Lower lobe of right lung (tissue), 2 donors: Measurements from ENCODE around the gene HLA-G. TPM values are rescaled to one million over a fixed set of nuclear protein-coding genes. Genes with fewer than 3 reads are reported as not detected.

ENCODE experiments used
- ATAC-seq, 2 donors: fragments of 200-7000 bp; cut with Tn5 transposase; one replicate each; pipeline ENCODE4 v1.9.1; 2020 to 2022; ENCODE audit warnings: mild to moderate bottlenecking in 2 of 2, moderate library complexity in 2 of 2
- DNase-seq: peaks from one replicate; pipeline ENCODE4 v3.0.0-alpha.2; 2020
- H3K27ac ChIP-seq: fragments of 200-600 bp; one replicate; pipeline ENCODE4 v1.8.0; 2022
- H3K27me3 ChIP-seq: fragments of 200-600 bp; one replicate; pipeline ENCODE4 v1.8.0; 2022; ENCODE audit warnings: low read depth
- H3K36me3 ChIP-seq: fragments of 200-600 bp; one replicate; pipeline ENCODE4 v1.8.0; 2022; ENCODE audit warnings: mild to moderate bottlenecking
- H3K4me1 ChIP-seq: fragments of 200-600 bp; one replicate; pipeline ENCODE4 v1.8.0; 2022
- H3K4me3 ChIP-seq: fragments of 200-600 bp; one replicate; pipeline ENCODE4 v1.8.0; 2022; ENCODE audit warnings: mild to moderate bottlenecking
- H3K9me3 ChIP-seq: fragments of 200-600 bp; one replicate; pipeline ENCODE4 v1.8.0; 2022
- intact Hi-C: fragments of 100-400 bp; cut with DNase I; formaldehyde crosslinking; loops from one replicate; pipeline ENCODE4 v1.11.0; 2022
- total RNA-seq: library from RNA; stranded (reverse); fragmentation: NEBNext Ultra II Directional; extraction: Animal tissue kit (Norgen Biotek cat#: 25700); gene quantifications from one replicate; pipeline ENCODE4 v1.2.1, GENCODE V29; 2021
- TF ChIP-seq, protein P1 (sequence below): fragments of 200-600 bp; IDR thresholded peaks from one replicate; pipeline ENCODE4 v1.8.0; 2022; ENCODE audit warnings: antibody characterized with exemption, mild to moderate bottlenecking
- donor health status: DM: no; HTN: yes; CAD: no; lungs with severe emphysema.

Gene HLA-G
- total RNA-seq, 1 donor from 2014 or later = 1.8 TPM

DNA sequence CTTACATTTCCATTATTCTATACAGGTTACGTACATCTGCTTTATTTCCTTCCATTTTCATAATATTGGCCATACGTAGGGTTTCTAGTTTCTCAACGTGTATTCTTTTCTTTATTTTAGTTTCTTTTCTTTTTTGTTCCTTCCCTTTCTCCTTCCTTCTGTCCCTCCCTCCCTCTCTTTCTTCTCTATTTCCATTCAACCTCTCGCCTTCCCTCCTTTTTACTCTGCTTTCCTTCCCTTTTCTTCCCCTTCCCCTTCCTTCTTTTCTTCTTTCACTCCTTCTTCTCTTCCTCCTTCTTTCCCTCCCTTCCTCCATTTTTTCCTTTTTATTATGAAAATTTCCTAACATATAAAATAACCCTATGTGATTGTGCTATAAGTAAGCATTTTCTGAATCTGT is 8.7 kb upstream of the HLA-G start:
- no peak overlapping the region for H3K27ac ChIP-seq
- no peaks in the 10 kb centered on the region for H3K9me3 ChIP-seq
- TF ChIP-seq, protein P1, sequence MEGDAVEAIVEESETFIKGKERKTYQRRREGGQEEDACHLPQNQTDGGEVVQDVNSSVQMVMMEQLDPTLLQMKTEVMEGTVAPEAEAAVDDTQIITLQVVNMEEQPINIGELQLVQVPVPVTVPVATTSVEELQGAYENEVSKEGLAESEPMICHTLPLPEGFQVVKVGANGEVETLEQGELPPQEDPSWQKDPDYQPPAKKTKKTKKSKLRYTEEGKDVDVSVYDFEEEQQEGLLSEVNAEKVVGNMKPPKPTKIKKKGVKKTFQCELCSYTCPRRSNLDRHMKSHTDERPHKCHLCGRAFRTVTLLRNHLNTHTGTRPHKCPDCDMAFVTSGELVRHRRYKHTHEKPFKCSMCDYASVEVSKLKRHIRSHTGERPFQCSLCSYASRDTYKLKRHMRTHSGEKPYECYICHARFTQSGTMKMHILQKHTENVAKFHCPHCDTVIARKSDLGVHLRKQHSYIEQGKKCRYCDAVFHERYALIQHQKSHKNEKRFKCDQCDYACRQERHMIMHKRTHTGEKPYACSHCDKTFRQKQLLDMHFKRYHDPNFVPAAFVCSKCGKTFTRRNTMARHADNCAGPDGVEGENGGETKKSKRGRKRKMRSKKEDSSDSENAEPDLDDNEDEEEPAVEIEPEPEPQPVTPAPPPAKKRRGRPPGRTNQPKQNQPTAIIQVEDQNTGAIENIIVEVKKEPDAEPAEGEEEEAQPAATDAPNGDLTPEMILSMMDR = no peak
- no peaks in the 10 kb centered on the region for H3K36me3 ChIP-seq
- H3K4me3 ChIP-seq = no peak overlapping the region
- intact Hi-C loops = no loop called here
- H3K27me3 ChIP-seq = peaks cover 15% of the 10 kb centered on the region
- H3K4me1 ChIP-seq = no peaks in the 10 kb centered on the region
- DNase-seq (no peak), ATAC-seq (no peak)

DNA sequence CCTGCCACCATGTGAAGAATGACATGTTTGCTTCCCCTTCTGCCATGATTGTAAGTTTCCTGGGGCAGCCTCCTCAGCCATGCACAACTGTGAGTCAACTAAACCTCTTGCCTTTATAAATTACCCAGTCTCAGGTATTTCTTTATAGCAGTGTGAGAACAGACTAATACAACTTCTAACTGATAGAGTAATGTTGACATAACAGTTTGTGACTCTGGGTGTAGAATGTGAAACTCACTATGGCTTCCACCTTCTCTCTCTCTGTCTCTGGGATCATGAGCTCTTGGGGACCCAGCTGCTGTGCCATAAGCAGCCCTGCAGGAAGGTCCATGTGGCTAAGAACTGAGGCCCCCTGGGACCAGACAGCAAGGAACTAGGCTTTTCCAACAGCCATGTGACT is 3.5 kb upstream of the HLA-G start:
- DNase-seq = no peak
- Histone ChIP-seq H3K4me1 (peaks cover 11% of the 10 kb centered on the region), H3K36me3 (no peaks in the 10 kb centered on the region), H3K9me3 (no peaks in the 10 kb centered on the region), H3K27me3 (peaks cover 48% of the 10 kb centered on the region), H3K4me3 (no peak overlapping the region), H3K27ac (no peak overlapping the region)
- ATAC-seq = no peak
- TF ChIP-seq, protein P1 = no peak
- intact Hi-C loops = no loop called here

DNA sequence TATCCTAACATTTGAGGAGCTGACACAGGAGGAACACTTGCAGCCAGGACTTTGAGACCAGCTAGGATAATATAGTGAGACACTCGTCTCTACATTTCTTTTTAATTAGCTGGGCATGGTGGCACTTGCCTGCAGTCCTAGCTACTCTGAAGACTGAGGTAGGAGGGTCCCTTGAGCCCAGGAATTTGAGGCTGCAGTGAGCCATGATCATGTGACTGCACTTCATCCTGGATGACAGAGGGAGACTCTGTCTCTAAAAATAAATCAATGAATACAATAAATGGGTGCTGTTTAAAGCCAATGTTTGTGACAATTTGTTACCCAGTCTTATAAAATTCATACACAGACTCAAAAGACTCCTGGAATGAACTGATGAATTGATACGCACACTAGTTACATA is 1.8 kb upstream of the HLA-G start:
- TF ChIP-seq, protein P1 = no peak
- ATAC-seq (no peak), DNase-seq (no peak)
- H3K4me3 ChIP-seq = no peak overlapping the region
- H3K36me3 ChIP-seq = no peaks in the 10 kb centered on the region
- no peaks in the 10 kb centered on the region for H3K9me3 ChIP-seq
- intact Hi-C loops = no loop called here
- no peak overlapping the region for H3K27ac ChIP-seq
- H3K4me1 ChIP-seq = peaks cover 11% of the 10 kb centered on the region
- peaks cover 64% of the 10 kb centered on the region for H3K27me3 ChIP-seq

DNA sequence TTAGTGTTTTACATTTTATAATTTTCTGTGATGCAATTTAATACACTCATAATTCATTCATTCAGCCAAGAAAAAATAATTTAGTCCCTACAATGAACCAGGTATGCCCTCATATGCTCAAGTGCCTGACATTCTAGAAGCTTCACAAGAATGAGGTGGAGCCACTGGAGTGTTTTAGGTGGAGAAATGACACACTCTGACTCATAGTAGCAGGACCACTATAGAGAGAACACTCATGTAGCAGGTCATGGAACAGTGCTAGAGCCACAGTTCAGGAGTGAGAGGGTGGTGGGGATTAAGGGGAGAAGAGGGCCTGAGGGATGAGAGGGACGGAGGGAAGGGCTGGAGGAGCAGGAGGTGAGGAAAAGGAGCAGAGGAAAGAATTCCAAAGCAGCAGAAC is 1.4 kb upstream of the HLA-G start:
- intact Hi-C loops = no loop called here
- Histone ChIP-seq H3K36me3 (no peaks in the 10 kb centered on the region), H3K9me3 (no peaks in the 10 kb centered on the region), H3K4me1 (peaks cover 11% of the 10 kb centered on the region), H3K27ac (no peak overlapping the region), H3K4me3 (no peak overlapping the region), H3K27me3 (peaks cover 67% of the 10 kb centered on the region)
- ATAC-seq (peak; percentile 58 to 59), DNase-seq (no peak)
- TF ChIP-seq, protein P1 = no peak

DNA sequence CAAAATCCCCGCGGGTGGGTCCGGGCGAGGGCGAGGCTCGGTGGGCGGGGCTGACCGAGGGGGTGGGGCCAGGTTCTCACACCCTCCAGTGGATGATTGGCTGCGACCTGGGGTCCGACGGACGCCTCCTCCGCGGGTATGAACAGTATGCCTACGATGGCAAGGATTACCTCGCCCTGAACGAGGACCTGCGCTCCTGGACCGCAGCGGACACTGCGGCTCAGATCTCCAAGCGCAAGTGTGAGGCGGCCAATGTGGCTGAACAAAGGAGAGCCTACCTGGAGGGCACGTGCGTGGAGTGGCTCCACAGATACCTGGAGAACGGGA is 809 bp downstream of the HLA-G start:
- TF ChIP-seq, protein P1 = no peak
- H3K27me3 ChIP-seq = peaks cover 64% of the 10 kb centered on the region
- no peak for DNase-seq

DNA sequence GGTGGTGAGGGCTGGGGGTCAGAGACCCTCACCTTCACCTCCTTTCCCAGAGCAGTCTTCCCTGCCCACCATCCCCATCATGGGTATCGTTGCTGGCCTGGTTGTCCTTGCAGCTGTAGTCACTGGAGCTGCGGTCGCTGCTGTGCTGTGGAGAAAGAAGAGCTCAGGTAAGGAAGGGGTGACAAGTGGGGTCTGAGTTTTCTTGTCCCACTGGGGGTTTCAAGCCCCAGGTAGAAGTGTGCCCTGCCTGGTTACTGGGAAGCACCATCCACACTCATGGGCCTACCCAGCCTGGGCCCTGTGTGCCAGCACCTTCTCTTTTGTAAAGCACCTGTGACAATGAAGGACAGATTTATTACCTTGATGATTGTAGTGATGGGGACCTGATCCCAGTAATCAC is 2.1 kb downstream of the HLA-G start:
- Histone ChIP-seq H3K4me3 (no peak overlapping the region), H3K27me3 (peaks cover 57% of the 10 kb centered on the region), H3K27ac (no peak overlapping the region), H3K9me3 (no peaks in the 10 kb centered on the region), H3K4me1 (peaks cover 11% of the 10 kb centered on the region), H3K36me3 (no peaks in the 10 kb centered on the region)
- DNase-seq = no peak
- ATAC-seq = no peak
- TF ChIP-seq, protein P1 = no peak
- intact Hi-C loops = no loop called here

More for the DNA sequence above, 809 bp downstream of the HLA-G start:
- Histone ChIP-seq H3K36me3 (no peaks in the 10 kb centered on the region), H3K9me3 (no peaks in the 10 kb centered on the region), H3K27ac (no peak overlapping the region), H3K4me3 (peak overlapping the region; percentile 42), H3K4me1 (peaks cover 11% of the 10 kb centered on the region)
- intact Hi-C loops = no loop called here
- ATAC-seq = peak; percentile 48 to 61
